GM18526 (cell line): ENCODE data around the gene SHE.

Source experiments
- POLR2A ChIP-seq: IDR thresholded peaks from 3 replicates; pipeline ENCODE4 v1.6.1; 2011; ENCODE audit not compliant: insufficient read length; ENCODE audit errors: extremely low read depth

SHE gene

DNA sequence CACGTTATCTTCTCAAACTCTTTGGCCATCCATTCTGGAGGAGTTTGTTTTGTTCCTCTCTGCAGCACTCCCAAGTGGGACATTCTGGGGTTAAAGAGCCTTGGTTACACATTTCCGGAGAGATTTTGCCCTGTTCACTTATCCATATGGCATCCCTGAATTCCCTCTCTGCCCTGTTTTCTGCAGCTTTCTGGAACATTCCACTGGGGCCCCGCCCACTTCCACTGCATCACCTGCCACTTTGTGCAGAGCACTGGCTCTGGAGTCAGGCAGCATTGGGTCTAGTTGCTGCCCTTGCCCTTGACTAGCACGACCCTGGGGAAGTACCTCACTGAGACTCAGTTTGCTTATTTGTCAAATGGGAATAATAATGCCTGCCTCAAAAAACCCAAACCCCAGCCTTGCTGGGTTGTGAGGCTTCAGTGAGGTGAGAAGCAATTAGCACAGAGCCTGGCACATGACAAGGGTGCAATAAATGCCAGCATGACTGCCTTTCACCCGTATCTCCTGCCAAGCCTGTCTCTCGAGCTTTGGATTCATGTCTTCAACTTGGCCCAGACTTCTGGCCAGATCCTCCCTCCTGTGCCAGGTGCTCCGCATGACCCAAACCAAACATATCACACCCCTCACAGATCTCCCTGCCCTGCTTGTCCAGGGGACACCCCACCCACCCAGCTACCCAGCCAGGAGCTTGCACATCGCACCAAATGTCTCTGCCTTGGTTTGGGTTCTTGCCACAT, 58.8 kb downstream of the SHE start:
- TF ChIP-seq POLR2A: no peak

DNA sequence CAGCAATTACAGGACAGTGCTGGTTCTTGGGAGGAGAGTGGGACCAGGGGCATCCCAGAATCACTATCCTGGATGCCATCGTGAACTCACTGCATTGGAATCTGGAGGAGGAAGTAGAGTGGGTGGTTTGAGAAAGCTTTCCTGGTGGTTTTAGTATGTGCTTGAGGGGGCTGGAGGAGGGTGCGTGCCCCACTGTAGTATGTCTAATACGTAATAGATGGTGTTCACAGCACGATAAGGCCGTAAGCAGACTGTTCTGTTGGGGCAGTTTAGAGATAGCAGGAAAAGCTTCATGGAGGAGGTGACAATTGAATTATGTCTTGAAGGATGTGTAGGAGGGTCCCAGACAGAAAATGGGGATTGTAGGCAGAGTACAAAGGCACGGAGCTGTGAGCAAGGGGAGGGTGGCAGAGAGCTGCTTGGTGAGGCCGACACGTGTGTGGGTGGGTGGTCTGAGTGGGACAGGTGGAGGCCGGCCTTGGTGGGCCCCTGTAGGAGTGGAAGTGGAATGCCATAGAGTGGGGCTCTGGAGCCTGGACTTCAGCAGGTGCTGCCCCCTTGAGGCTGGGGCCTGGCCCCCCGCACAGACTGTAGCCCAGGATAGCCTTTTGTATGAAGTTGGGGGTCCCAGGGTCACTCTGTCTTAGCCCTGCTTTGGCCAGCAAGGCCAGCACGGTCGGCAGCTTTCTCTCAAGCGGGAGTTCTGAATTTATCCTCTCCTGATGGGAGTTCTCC, 60.0 kb downstream of the SHE start:
- no peak for TF ChIP-seq POLR2A

DNA sequence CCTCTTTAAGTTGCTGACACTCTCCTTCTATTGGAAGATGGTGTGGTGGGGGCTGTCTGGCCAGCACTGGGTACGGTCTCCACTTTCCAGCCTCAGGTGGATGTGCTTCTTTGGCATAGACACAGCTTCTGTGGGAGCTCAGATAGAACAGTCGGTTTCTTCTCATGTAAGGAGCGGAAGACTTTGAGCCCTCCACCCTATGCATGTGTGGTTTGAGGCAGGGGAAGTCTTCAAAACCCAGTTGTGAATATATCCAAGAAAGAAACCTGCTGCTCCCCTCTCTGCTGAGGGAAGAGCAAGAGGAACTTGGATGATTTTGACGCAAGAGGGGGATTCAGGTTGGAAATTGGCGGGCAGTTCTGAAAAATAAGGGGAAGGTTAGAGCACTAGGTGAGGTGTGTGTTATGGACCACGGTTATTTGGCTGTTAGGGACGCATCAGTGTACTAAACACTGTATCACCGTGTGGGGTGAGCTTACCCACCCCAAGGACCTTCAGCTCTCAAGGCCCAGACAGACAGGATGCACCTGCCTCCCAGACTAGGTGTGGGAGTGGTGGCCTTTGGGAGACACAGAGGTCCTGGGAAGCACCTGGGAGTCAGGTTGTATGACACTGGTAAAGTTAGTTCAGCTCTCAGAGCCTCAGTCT, 60.8 kb downstream of the SHE start:
- TF ChIP-seq POLR2A: no peak

DNA sequence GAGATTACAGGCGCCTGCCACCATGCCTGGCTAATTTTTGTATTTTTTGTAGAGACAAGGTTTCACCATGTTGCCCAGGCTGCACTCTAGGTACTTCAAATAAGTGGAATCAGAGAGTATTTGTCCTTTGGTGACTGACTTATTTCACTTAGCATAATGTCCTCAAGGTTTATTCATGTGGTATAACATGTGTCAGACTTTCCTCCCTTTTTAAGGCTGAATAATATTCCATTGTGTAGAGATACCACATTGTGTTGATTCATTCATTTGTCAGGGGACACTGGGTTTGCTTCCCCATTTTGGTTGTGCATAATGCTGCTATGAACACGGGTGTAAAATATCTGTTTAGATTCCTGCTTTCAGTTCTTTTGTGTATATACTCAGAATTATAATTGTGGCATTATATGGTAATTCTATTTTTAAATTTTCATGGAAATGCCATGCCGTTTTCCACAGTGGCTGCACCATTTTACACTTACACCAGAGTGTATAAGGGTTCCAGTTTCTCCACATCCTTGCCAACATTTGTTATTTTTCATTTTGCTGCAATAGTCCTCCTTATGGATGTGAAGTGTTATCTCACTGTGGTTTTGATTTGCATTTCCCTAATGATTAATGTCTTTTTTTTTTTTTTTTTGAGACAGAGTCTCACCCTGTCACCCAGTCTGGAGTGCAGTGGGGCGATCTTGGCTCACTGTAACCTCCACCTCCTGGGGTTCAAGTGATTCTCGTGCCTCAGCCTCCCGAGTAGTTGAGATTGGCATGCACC, 62.0 kb downstream of the SHE start:
- TF ChIP-seq POLR2A: no peak

DNA sequence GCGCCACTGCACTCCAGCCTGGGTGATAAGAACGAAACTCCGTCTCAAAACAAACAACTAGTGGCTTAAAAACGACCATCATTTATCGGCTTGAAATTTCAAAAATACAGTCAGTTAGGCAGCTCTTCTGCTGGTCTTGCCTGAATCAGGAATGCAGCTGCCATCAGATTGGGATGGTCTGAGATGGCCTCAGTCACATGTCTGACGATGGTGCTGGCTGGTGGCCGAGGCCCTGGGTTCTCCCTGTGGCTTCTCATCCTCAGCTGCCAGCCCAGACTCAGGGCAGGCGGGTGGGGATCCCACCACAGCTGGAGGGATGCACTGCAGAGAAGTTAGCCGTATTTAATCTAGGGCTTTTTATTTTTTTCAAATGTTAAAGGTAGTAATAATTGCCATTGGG, 65.8 kb downstream of the SHE start:
- TF ChIP-seq POLR2A: no peak

DNA sequence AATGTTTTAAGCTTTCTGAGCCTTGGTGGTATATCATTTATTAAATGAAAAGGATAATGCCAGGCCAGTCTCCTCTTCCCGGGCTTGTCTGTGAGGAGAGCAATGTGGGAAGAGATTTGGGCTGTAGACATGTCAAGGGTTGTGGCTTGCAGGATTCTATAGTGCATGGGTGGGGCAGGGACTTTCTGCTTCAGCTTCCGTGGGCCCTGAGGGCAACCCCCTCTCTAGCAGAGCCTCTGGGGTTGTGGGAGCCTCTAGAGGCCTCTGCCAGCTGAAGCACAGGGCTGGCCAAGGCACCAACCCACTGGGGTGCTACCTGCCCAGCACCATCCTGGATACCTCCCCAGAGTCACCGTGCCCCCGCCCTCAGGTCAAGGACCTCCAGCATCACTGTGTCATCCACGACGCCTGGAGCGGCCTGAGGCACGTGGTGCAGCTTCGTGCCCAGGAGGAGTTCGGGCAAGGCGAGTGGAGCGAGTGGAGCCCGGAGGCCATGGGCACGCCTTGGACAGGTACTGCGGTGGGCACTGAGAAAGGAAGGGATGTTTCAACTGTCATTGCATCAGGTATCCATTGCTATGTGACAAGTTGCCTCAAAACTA, 66.5 kb downstream of the SHE start:
- no peak for TF ChIP-seq POLR2A

DNA sequence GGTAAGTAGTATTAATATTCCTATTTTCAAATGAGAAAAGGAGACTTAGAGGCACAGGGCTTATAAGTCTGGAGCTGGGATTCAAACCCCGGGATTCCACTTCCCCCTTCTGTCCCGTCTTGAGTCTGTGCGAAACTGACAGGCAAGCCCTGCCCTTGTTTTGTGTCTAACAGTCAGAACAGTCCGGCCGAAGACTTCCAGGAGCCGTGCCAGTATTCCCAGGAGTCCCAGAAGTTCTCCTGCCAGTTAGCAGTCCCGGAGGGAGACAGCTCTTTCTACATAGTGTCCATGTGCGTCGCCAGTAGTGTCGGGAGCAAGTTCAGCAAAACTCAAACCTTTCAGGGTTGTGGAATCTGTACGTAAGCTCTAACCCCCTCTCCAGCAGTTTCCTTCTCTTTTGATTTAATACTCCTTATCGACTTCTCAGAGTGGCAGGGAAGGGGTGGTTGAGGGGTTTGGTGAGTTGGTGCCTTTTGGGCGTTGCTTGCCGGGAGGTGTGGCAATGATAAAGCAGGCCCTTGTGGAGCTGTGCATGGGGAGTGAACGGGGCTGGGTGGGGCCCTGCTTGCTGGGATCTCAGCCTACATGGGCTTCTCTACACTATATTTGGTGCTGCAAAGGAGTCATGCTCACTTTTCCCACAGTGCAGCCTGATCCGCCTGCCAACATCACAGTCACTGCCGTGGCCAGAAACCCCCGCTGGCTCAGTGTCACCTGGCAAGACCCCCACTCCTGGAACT, 67.7 kb downstream of the SHE start:
- no peak for TF ChIP-seq POLR2A

DNA sequence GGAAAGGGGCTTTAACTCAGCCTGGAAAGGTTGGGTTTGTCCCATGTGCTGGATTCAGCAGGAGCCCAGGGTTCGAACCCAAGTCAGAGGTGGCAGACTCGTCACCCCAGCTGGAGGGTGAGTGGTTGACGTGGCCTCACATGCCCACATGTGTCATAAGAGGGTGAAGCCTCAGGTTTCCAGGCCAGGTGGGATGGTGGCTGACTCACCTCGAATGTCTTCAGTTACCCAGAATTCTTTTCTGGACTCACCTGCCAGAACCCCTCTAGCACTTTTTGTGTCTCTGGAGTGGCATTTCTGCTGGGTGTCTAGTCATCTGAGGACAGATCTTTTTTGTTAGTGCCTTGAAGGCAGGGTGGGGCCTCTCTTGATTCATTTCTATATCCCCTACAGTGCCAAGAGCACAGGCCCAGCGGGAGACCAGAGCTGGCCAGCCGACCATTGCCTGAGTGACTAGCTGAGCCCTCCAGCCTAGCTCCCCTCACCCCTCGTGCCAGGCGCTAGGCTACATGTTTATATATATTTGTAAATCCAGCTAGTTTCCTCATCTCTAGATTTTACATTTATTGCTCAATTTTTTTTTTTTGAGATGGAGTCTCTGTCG, 68.9 kb downstream of the SHE start:
- no peak for TF ChIP-seq POLR2A

DNA sequence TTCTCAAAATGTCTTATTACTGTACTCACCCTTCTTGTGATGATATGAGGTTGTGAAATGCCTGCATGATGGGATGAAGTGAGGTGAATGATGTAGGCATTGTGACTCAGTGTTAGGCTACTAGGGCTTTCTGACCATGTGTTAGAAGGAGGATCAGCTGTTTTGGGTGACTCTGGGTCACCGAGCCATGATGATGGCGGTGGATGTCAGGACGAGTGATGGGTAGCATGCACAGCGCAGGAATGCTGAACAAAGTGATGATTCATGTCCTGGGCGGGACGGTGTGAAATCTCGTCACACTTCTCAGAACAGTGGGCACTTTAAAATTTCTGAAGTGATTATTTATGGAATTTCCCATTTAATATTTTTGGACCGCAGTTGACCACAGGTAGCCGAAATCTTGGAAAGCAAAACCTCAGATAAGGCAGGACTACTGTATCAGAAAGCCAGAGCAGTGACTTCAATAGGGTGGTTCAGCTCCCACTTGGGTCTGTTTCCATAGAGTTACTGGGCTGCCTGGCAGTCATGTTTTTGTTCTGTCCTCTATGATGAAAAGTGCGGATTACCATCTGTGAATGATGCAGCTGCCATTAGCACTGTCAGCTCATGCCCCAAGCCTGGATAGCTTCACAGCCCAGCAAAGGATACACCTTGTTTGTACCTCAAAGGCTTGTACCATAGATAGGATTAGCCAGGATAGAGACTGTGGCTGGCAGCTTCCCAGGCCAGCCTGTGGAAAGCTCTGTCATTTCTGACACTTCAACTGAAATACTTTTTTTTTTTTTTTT, 70.4 kb downstream of the SHE start:
- no peak for TF ChIP-seq POLR2A

DNA sequence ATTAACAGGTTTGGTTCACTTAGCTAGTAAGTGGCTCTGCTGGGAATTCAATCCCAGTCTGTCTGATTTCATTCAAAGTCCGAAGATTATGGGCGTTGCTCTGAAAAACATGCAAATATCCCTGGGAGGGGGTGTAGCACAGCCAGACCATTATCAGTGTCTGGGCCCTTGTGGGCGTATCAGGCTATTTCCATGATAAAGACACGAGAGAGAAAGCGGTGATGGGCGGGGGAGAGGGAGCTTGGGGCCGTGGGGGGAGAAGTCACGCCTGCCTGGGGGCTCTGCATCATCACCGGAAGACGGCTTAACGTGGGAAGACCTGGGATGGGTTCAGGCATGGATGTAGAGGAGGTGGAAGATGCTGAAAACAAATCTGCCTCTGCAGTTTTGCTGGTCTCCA, 71.3 kb downstream of the SHE start:
- no peak for TF ChIP-seq POLR2A

DNA sequence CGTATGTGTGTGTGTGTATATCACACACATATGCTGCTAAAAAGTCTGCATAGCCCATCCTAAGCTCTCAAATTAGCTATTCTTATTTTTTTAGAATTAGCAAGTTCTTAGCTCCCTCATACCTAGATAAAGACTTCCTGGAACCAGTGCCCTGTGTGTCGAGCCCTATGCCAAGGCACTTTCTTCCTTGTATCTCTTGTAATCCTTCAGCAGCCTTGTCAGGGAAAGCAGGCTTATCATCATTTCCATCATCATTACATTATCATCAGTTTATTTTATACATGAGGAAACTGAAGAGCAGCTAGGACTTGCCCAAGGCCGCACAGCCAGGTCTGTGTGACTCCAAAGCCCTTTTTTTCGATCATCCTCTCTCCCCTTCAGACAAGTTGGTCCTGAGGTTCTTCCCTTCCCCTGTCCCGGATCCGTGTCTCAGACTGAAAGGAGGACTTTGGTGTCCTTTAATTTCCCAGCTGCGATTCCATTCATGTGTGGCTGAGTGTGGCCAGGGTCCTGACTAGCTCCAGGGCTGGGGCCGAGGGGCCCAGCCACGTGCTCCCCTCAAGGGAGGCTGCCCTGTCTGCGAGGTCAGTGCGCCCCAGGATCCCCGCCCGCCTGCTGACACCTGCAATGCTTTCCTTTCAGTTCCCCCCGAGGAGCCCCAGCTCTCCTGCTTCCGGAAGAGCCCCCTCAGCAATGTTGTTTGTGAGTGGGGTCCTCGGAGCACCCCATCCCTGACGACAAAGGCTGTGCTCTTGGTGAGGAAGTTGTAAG, 72.2 kb downstream of the SHE start:
- no peak for TF ChIP-seq POLR2A
